Lower lobe of right lung (tissue), 2 donors: ENCODE data around the gene LRRC1. TPM values are rescaled to one million over a fixed set of nuclear protein-coding genes. Genes with fewer than 3 reads are reported as not detected.

Experiments used
- ATAC-seq, 2 donors: fragments of 200-7000 bp; cut with Tn5 transposase; one replicate each; pipeline ENCODE4 v1.9.1; 2020 to 2022; ENCODE audit warnings: mild to moderate bottlenecking in 2 of 2, moderate library complexity in 2 of 2
- DNase-seq: peaks from one replicate; pipeline ENCODE4 v3.0.0-alpha.2; 2020
- H3K27ac ChIP-seq: fragments of 200-600 bp; one replicate; pipeline ENCODE4 v1.8.0; 2022
- H3K27me3 ChIP-seq: fragments of 200-600 bp; one replicate; pipeline ENCODE4 v1.8.0; 2022; ENCODE audit warnings: low read depth
- H3K36me3 ChIP-seq: fragments of 200-600 bp; one replicate; pipeline ENCODE4 v1.8.0; 2022; ENCODE audit warnings: mild to moderate bottlenecking
- H3K4me1 ChIP-seq: fragments of 200-600 bp; one replicate; pipeline ENCODE4 v1.8.0; 2022
- H3K4me3 ChIP-seq: fragments of 200-600 bp; one replicate; pipeline ENCODE4 v1.8.0; 2022; ENCODE audit warnings: mild to moderate bottlenecking
- H3K9me3 ChIP-seq: fragments of 200-600 bp; one replicate; pipeline ENCODE4 v1.8.0; 2022
- CTCF ChIP-seq: fragments of 200-600 bp; IDR thresholded peaks from one replicate; pipeline ENCODE4 v1.8.0; 2022; ENCODE audit warnings: antibody characterized with exemption, mild to moderate bottlenecking
- intact Hi-C: fragments of 100-400 bp; cut with DNase I; formaldehyde crosslinking; loops from one replicate; pipeline ENCODE4 v1.11.0; 2022
- total RNA-seq: library from RNA; stranded (reverse); fragmentation: NEBNext Ultra II Directional; extraction: Animal tissue kit (Norgen Biotek cat#: 25700); gene quantifications from one replicate; pipeline ENCODE4 v1.2.1, GENCODE V29; 2021
- donor health status: DM: no; HTN: yes; CAD: no; lungs with severe emphysema.

The LRRC1 gene
- total RNA-seq, 1 donor from 2014 or later: 13.4 TPM

- peak; percentile 79 to 93 for ATAC-seq
- no peaks in the 10 kb centered on the region for H3K36me3 ChIP-seq
- H3K27ac ChIP-seq: no peak overlapping the region
Observed at GRCh38 chr6:53811082-53811481, 16.3 kb downstream of the LRRC1 start.

GRCh38 chr6:53811746-53812145 is 16.9 kb downstream of the LRRC1 start:
- no peaks in the 10 kb centered on the region for H3K27me3 ChIP-seq
- H3K36me3 ChIP-seq: no peaks in the 10 kb centered on the region
- ATAC-seq (no peak), DNase-seq (no peak)
- TF ChIP-seq CTCF: no peak
- H3K4me3 ChIP-seq: no peak overlapping the region
- H3K9me3 ChIP-seq: no peaks in the 10 kb centered on the region
- intact Hi-C loops: no loop called here
- H3K27ac ChIP-seq: no peak overlapping the region
- H3K4me1 ChIP-seq: peaks cover 11% of the 10 kb centered on the region

More at GRCh38 chr6:53811082-53811481, 16.3 kb downstream of the LRRC1 start:
- TF ChIP-seq CTCF: no peak
- intact Hi-C loops: no loop called here
- no peaks in the 10 kb centered on the region for H3K27me3 ChIP-seq
- H3K4me3 ChIP-seq: no peak overlapping the region
- peak; percentile 69 for DNase-seq
- H3K9me3 ChIP-seq: no peaks in the 10 kb centered on the region
- H3K4me1 ChIP-seq: peaks cover 11% of the 10 kb centered on the region

- TF ChIP-seq CTCF: no peak
- Histone ChIP-seq H3K9me3 (no peaks in the 10 kb centered on the region), H3K4me1 (peaks cover 11% of the 10 kb centered on the region), H3K27me3 (no peaks in the 10 kb centered on the region), H3K4me3 (no peak overlapping the region), H3K36me3 (no peaks in the 10 kb centered on the region), H3K27ac (no peak overlapping the region)
- DNase-seq (no peak), ATAC-seq (peak in 1 of 2 donors; percentile 20)
- intact Hi-C loops: no loop called here
Observed at GRCh38 chr6:53813096-53813495, 18.3 kb downstream of the LRRC1 start.

- ATAC-seq (no peak), DNase-seq (no peak)
- no peaks in the 10 kb centered on the region for H3K36me3 ChIP-seq
- no peak overlapping the region for H3K4me3 ChIP-seq
- H3K27me3 ChIP-seq: no peaks in the 10 kb centered on the region
- H3K9me3 ChIP-seq: no peaks in the 10 kb centered on the region
- H3K27ac ChIP-seq: no peak overlapping the region
- intact Hi-C loops: no loop called here
- H3K4me1 ChIP-seq: peaks cover 11% of the 10 kb centered on the region
- TF ChIP-seq CTCF: no peak
Observed at GRCh38 chr6:53813801-53814200, 19.0 kb downstream of the LRRC1 start.

GRCh38 chr6:53814353-53814752 is 19.5 kb downstream of the LRRC1 start:
- Histone ChIP-seq H3K27ac (no peak overlapping the region), H3K4me1 (peaks cover 11% of the 10 kb centered on the region)
- TF ChIP-seq CTCF: no peak

More at GRCh38 chr6:53814353-53814752, 19.5 kb downstream of the LRRC1 start:
- intact Hi-C loops: no loop called here
- no peak for ATAC-seq
- Histone ChIP-seq H3K36me3 (no peaks in the 10 kb centered on the region), H3K27me3 (no peaks in the 10 kb centered on the region), H3K4me3 (no peak overlapping the region), H3K9me3 (no peaks in the 10 kb centered on the region)
- DNase-seq: no peak
